DOHH2 (cell line): Measurements from ENCODE around the gene TBC1D22A.

Experiments used
- H3F3A ChIP-seq: fragments of 200-600 bp; sonication (generic), shearing (Covaris generic); 2 replicates; pipeline ENCODE4 v1.6.0; 2016; ENCODE audit warnings: antibody characterized with exemption, mild to moderate bottlenecking; ENCODE audit not compliant: control insufficient read depth, insufficient read depth
- H3K27ac ChIP-seq: fragments of 200-600 bp; sonication (generic); 2 replicates; pipeline ENCODE4 v1.5.1; 2014; ENCODE audit warnings: low read depth, mild to moderate bottlenecking, low read length, moderate library complexity
- H3K27me3 ChIP-seq: fragments of 200-600 bp; sonication (generic); 2 replicates; pipeline ENCODE4 v1.6.1; 2014; ENCODE audit warnings: mild to moderate bottlenecking, low read length, mixed read lengths; ENCODE audit not compliant: control insufficient read depth
- H3K36me3 ChIP-seq: fragments of 200-600 bp; sonication (generic); 2 replicates; pipeline ENCODE4 v1.6.1; 2014; ENCODE audit warnings: mild to moderate bottlenecking, low read length, moderate library complexity, mixed read lengths; ENCODE audit not compliant: control insufficient read depth
- H3K4me1 ChIP-seq: fragments of 200-600 bp; sonication (generic); 2 replicates; pipeline ENCODE4 v1.6.1; 2014; ENCODE audit warnings: mild to moderate bottlenecking, low read length, mixed read lengths; ENCODE audit not compliant: control insufficient read depth
- H3K4me2 ChIP-seq: fragments of 200-600 bp; sonication (generic); 2 replicates; pipeline ENCODE4 v1.6.0; 2014; ENCODE audit warnings: mild to moderate bottlenecking, low read length, moderate library complexity
- H3K4me3 ChIP-seq: fragments of 200-600 bp; sonication (generic); 2 replicates; pipeline ENCODE4 v1.5.1; 2014; ENCODE audit warnings: mild to moderate bottlenecking, low read length, mixed read lengths
- H3K79me2 ChIP-seq: fragments of 200-600 bp; sonication (generic); 2 replicates; pipeline ENCODE4 v1.6.1; 2014; ENCODE audit warnings: mild to moderate bottlenecking, low read length, mixed read lengths; ENCODE audit not compliant: control insufficient read depth
- H3K9me2 ChIP-seq: fragments of 200-600 bp; sonication (generic); replicated peaks from 2 replicates; pipeline ENCODE4 v1.6.1; 2014; ENCODE audit warnings: mild to moderate bottlenecking, low read length, mixed read lengths; ENCODE audit not compliant: control insufficient read depth
- H3K9me3 ChIP-seq: fragments of 200-600 bp; sonication (generic); 2 replicates; pipeline ENCODE4 v1.6.1; 2014; ENCODE audit warnings: antibody characterized with exemption, low read length, mixed read lengths; ENCODE audit not compliant: control insufficient read depth, insufficient read depth
- H4K20me1 ChIP-seq: fragments of 200-600 bp; sonication (generic); 2 replicates; pipeline ENCODE4 v1.6.0; 2014; ENCODE audit warnings: low read depth, mild to moderate bottlenecking, antibody characterized with exemption, low read length, moderate library complexity; ENCODE audit not compliant: control insufficient read depth, insufficient read depth
- EZH2phosphoT487 ChIP-seq: fragments of 200-600 bp; sonication (generic); IDR thresholded peaks from 2 replicates; pipeline ENCODE4 v1.6.1; 2017; ENCODE audit warnings: borderline replicate concordance, mild to moderate bottlenecking, antibody characterized with exemption, low read length, moderate library complexity, mixed read lengths
- TF ChIP-seq, protein P1 (sequence below): fragments of 200-600 bp; sonication (generic); IDR thresholded peaks from one replicate; pipeline ENCODE4 v1.5.1; 2014; ENCODE audit warnings: antibody characterized with exemption, mild to moderate bottlenecking, low read depth, low read length; ENCODE audit not compliant: poor library complexity, severe bottlenecking

The TBC1D22A gene

GRCh38 chr22:47089796-47090460, 327.5 kb downstream of the TBC1D22A start:
- no peak overlapping the region for H3K4me3 ChIP-seq
- no peaks in the 10 kb centered on the region for H3K9me2 ChIP-seq
- H3K27ac ChIP-seq: no peak overlapping the region
- H3K4me2 ChIP-seq: no peak overlapping the region
- H3K27me3 ChIP-seq: no peaks in the 10 kb centered on the region
- no peaks in the 10 kb centered on the region; the same call in 1 of the 2 replicates for H4K20me1 ChIP-seq
- TF ChIP-seq EZH2phosphoT487: no peak
- TF ChIP-seq, protein P1, sequence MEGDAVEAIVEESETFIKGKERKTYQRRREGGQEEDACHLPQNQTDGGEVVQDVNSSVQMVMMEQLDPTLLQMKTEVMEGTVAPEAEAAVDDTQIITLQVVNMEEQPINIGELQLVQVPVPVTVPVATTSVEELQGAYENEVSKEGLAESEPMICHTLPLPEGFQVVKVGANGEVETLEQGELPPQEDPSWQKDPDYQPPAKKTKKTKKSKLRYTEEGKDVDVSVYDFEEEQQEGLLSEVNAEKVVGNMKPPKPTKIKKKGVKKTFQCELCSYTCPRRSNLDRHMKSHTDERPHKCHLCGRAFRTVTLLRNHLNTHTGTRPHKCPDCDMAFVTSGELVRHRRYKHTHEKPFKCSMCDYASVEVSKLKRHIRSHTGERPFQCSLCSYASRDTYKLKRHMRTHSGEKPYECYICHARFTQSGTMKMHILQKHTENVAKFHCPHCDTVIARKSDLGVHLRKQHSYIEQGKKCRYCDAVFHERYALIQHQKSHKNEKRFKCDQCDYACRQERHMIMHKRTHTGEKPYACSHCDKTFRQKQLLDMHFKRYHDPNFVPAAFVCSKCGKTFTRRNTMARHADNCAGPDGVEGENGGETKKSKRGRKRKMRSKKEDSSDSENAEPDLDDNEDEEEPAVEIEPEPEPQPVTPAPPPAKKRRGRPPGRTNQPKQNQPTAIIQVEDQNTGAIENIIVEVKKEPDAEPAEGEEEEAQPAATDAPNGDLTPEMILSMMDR: no peak
- no peaks in the 10 kb centered on the region for H3K36me3 ChIP-seq
- H3F3A ChIP-seq: no peaks in the 10 kb centered on the region
- peaks cover 6% of the 10 kb centered on the region for H3K79me2 ChIP-seq
- no peaks in the 10 kb centered on the region for H3K4me1 ChIP-seq
- no peaks in the 10 kb centered on the region for H3K9me3 ChIP-seq

- no peaks in the 10 kb centered on the region for H3K9me2 ChIP-seq
- H4K20me1 ChIP-seq: no peaks in the 10 kb centered on the region; the same call in 1 of the 2 replicates
- no peaks in the 10 kb centered on the region for H3K27me3 ChIP-seq
- H3F3A ChIP-seq: no peaks in the 10 kb centered on the region
- no peak for TF ChIP-seq EZH2phosphoT487
- TF ChIP-seq, protein P1: no peak
- no peaks in the 10 kb centered on the region for H3K9me3 ChIP-seq
- H3K36me3 ChIP-seq: no peaks in the 10 kb centered on the region
- no peaks in the 10 kb centered on the region for H3K4me1 ChIP-seq
- H3K27ac ChIP-seq: no peak overlapping the region
- peaks cover 6% of the 10 kb centered on the region for H3K79me2 ChIP-seq
- no peak overlapping the region for H3K4me3 ChIP-seq
- H3K4me2 ChIP-seq: no peak overlapping the region
These were observed 328.3 kb downstream of the TBC1D22A start for GRCh38 chr22:47090591-47091245.

DNA sequence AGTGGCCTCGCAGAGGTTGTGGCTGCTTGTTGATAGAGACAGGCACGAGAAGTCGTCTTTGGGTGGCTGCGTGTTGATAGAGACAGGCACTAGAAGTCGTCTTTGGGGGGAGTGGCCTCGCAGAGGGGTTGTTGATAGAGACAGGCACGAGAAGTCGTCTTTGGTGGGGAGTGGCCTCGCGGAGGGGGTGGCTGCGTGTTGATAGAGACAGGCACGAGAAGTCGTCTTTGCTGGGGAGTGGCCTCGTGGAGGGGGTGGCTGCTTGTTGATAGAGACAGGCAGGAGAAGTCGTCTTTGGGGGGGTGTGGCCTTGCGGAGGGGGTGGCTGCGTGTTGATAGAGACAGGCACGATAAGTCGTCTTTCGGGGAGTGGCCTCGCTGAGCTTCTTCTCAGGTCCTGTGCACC, 328.8 kb downstream of the TBC1D22A start:
- H3K36me3 ChIP-seq: no peaks in the 10 kb centered on the region
- no peak overlapping the region for H3K4me2 ChIP-seq
- peaks cover 6% of the 10 kb centered on the region for H3K79me2 ChIP-seq
- no peaks in the 10 kb centered on the region for H3K4me1 ChIP-seq
- TF ChIP-seq EZH2phosphoT487: no peak
- TF ChIP-seq, protein P1: no peak
- no peak overlapping the region for H3K4me3 ChIP-seq
- H3K27me3 ChIP-seq: no peaks in the 10 kb centered on the region
- H4K20me1 ChIP-seq: no peaks in the 10 kb centered on the region; the same call in 1 of the 2 replicates
- no peaks in the 10 kb centered on the region for H3F3A ChIP-seq
- H3K9me2 ChIP-seq: no peaks in the 10 kb centered on the region
- H3K9me3 ChIP-seq: no peaks in the 10 kb centered on the region
- H3K27ac ChIP-seq: no peak overlapping the region
